ENCODE measurements around the gene SIRT7.

SIRT7 gene

DNA sequence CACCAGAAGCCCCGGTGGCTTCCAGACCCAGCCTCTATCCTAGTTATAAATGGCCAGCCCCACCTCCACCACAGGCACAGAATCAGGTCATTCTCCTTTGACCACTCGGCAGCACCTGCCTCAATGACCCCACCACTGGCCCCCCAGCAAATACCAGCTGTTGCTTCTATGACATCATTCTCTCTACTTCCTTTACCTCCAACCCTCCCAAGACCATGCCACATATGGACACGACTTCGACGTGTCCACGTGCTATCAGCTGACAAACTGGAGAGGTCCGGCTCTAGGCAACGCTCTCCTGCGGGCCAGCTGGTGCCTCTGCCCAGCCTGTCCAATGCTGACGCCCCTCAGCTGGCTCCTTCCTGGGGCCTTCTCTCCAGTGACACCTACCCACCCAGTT is 32.5 kb downstream of the SIRT7 start:
- DNase-seq, result no peak

DNA sequence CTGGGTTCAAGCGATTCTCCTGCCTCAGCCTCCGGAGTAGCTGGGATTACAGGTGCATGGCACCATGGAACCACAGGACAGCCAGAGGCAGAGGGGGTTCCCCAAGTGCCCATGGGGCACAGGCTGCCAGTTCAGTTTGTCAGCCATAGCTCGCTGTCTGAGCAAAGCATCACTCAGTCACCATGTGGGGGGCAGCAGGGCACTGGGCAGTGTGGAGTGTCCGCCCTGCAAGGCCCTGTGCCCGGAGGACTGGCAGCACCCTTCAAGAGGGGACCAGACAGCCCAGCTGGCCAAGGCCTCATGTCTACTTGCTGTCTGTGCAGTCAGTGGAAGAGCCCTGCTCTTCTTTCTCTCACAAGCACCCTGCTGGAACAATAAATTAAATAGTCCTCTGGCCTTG is 33.0 kb downstream of the SIRT7 start:
- DNase-seq, result no peak

GRCh38 chr17:81884520-81884919 is 33.5 kb downstream of the SIRT7 start:
- DNase-seq, result no peak

- DNase-seq, result no peak
Measured at GRCh38 chr17:81879121-81879520, 38.9 kb downstream of the SIRT7 start.

GRCh38 chr17:81878294-81878693 is 39.7 kb downstream of the SIRT7 start:
- no peak for DNase-seq

GRCh38 chr17:81877569-81877968 is 40.4 kb downstream of the SIRT7 start:
- DNase-seq, result no peak

- DNase-seq, result peak; percentile 90
Measured at GRCh38 chr17:81871387-81872230, 46.4 kb downstream of the SIRT7 start.

DNA sequence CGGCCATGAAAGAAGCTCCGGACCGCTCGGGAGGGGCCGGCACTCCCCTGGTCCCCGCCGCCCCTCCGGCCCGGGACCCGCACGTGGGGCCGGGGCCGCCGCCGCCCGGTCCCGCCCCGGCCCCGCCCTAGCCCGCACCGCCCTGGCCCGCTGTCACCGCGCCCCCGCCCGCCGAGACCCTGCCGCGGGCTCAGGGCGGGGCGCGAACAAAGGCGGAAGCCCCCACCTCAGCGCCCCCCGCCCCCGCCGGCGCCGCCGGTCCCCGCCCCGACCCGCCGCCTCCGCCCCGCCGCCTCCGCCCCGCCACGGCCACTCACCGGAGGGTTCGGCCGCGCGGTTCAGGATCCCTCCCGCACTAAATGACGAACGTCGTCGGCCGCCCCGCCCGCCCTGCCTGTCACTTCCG is 47.0 kb downstream of the SIRT7 start, which contains the start of gene ARHGDIA:
ARHGDIA (minus strand) TSS at position 357 of the 406 bp plus-strand sequence. CDS start 1,407 bp downstream, outside the sequence.
- DNase-seq, result no peak

DNA sequence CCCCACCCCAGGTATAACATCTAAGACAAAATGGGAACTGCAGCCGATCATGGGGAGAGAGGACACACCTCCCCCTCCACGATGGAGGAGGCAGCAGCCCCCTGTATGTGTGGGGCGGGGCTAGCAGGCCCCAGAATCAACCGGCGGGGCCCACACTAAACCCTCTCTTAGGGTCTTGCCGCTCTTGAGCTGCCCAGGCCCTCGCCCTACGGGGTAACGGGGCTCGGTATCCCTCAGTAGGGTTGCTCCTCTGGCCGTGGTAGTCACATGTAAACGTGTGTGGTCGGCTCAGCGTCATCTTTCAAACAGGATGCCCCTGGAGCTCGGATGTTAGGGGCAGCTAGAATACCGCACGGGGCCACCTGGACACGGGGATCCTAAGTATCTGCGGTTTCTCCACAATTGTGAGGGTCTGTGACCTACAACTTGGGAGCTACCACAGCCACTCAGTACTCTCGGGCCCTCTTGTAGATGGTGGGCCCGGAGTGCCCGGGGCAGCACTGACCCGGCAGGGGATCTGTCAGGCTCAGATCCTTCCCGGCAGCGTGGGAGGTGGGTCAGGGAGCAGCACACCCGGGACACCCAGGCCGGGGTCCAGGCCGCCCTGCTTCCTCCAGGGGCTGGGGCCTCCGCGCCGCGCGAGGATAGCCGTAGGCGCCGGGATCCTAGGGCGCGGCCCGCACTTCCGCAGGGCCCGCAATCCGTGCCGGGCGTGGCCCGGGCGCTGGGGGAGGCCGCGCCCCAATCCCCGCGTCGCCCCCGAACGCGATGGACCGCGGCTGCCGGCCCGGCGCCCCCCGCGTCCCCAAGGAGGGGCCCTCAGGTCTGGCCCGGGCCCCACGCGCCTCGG is 47.6 kb downstream of the SIRT7 start:
- DNase-seq, result peak; percentile 56

- peak; percentile 83 for DNase-seq
Measured at GRCh38 chr17:81869221-81870130, 48.5 kb downstream of the SIRT7 start.

DNA sequence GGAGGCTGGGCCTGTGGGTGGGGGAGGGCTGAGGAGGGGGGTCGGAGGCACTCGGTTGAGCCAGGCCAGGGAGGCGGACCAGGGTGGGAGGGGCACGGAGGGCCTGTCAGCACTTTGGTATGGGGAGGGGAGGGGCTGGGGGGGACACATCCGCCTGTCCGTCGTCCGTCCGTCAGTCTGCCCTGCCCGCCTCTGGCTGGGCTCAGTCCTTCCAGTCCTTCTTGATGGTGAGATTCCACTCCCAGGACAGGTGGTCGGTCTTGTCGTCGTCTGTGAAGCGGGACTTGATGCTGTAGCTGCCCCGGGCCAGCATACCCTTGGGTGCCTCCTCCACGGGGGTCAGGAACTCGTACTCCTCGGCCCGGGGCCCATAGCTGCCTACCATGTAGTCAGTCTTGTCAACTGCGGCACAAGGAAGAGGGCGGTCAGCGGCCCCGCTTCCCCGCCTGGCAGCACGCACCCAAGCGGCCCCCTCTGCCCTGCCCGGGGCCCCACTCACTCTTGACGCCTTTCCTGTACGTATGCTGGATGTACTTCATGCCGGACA is 49.2 kb downstream of the SIRT7 start:
- DNase-seq, result no peak

DNA sequence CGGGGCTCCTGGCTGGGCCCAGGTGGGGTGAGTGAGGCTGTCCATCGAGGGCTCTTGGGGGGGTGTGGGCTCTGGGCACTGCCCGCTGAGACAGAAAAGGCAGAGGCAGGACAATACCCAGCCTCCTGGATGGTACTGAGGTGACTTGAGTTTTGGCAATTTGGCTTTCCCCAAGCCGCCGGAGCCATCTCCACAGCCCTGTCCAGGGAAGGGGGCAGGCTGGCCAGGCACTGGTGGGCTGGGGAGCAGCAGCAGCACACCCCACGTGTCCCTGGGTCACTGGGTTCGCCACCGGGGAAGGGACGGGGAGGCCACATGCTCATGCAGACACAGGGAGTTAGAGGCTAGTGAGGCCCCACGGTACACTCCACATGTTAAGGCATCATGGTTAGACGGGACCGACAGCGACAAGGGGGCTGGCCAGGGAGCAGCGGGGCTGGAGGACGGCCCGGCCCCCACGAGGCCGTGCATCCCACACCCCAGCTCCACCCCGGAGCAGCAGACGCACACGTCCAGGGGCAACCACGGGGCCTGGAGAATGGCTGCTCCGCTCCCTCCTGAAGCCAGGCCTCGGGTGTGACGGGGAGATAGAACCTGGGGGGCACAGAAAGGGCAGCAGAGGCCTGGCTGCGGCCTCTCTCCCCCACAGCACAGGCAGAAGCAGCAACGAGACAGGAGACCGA is 49.8 kb downstream of the SIRT7 start:
- no peak for DNase-seq

- no peak for DNase-seq
Measured at GRCh38 chr17:81867170-81867990, 50.6 kb downstream of the SIRT7 start.

- DNase-seq, result no peak
Measured at GRCh38 chr17:81866440-81867169, 51.4 kb downstream of the SIRT7 start.

DNA sequence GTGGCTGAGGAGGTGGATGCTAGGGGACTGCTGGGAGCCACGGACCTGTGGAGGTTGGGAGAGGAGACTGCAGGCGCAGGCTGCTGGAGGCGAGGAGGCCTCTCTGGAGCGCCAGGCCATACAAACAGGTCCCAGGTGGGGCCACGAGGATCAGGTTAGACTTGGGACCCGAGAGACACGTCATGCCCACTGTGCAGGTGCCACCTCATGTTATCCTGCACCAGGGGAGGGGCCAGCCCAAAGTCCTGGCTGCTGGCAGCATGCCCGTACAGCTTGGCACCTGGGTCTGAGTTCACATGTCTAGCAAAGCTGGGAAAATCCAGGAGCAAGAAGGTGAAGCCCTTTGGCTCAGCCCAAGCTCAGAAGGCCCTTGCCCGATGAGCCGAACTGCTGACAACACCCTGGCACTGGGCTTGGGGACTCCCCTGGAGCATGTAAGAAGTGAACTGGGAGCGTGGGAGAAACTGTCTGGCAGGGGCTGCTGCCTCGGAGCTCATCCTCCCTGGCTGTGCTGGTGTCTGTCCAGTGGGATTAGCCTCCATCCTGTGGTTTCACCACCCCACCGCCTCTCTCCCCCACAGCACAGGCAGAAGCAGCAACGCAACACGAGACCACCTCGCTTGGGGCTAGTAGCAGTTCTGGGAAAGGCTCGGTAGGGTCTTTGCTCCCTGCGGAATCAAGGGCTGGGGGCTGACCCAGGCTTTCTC is 52.1 kb downstream of the SIRT7 start:
- DNase-seq, result no peak

- no peak for DNase-seq
Measured at GRCh38 chr17:81865358-81865732, 52.6 kb downstream of the SIRT7 start.

- no peak for DNase-seq
Measured at GRCh38 chr17:81863833-81864768, 53.9 kb downstream of the SIRT7 start.

- no peak for DNase-seq
Measured at GRCh38 chr17:81863123-81863675, 54.8 kb downstream of the SIRT7 start.
